ENCODE measurements around the gene RGS12. TPM values are rescaled to one million over a fixed set of nuclear protein-coding genes. Genes with fewer than 3 reads are reported as not detected.
A peak's percentile ranks its signal among the peaks of the same experiment; 100 is the strongest.

Gene RGS12
- total RNA-seq, 2 donors from 2014 or later = 45.2 to 48.6 TPM

GRCh38 chr4:3291969-3292570 lies 751 bp upstream of the RGS12 start:
- Mint-ChIP-seq H3K4me1 (peaks cover 30% of the 10 kb centered on the region), H3K27me3 (ENCODE audit: insufficient read depth) (peaks cover 15% of the 10 kb centered on the region), H3K36me3 (ENCODE audit: low read depth) (peaks cover 7% of the 10 kb centered on the region), H3K4me3 (peak overlapping the region; percentile 70), H3K27ac (peak overlapping the region; percentile 54), H3K9me3 (no peaks in the 10 kb centered on the region)
- WGBS, 2 experiments (ENCODE audit: insufficient coverage in 1 of 2, insufficient read length in 1 of 2) = 0% methylated on average over 34 to 60 of the region's 60 CpGs
- Histone ChIP-seq H3K9ac (ENCODE audit: extremely low read depth, low read length, poor library complexity, severe bottlenecking) (peak overlapping the region; percentile 49), H3K9me3 (ENCODE audit: control insufficient read depth, low read length) (no peaks in the 10 kb centered on the region), H3K27me3 (ENCODE audit: control insufficient read depth, insufficient read depth, low read length, poor library complexity, severe bottlenecking) (peaks cover 12% of the 10 kb centered on the region), H3K27ac (ENCODE audit: low read depth, low read length) (no peak overlapping the region), H3K36me3 (ENCODE audit: control insufficient read depth, insufficient read depth, low read length) (no peaks in the 10 kb centered on the region), H3K4me3 (ENCODE audit: low read length) (peak overlapping the region; percentile 81), H3K4me1 (ENCODE audit: control insufficient read depth, insufficient read depth, low read length) (peaks cover 8% of the 10 kb centered on the region)
- DNase-seq = peak; percentile 83
- TF ChIP-seq CTCF (conservative IDR thresholded peaks at IDR 0.05) = no peak

- Histone ChIP-seq H3K9ac (ENCODE audit: extremely low read depth, low read length, poor library complexity, severe bottlenecking) (peak overlapping the region; percentile 91), H3K4me1 (ENCODE audit: control insufficient read depth, insufficient read depth, low read length) (peaks cover 8% of the 10 kb centered on the region), H3K9me3 (ENCODE audit: control insufficient read depth, low read length) (no peaks in the 10 kb centered on the region), H3K4me3 (ENCODE audit: low read length) (peak overlapping the region; percentile 89), H3K27ac (ENCODE audit: low read depth, low read length) (peak overlapping the region; percentile 92), H3K27me3 (ENCODE audit: control insufficient read depth, insufficient read depth, low read length, poor library complexity, severe bottlenecking) (peaks cover 12% of the 10 kb centered on the region), H3K36me3 (ENCODE audit: control insufficient read depth, insufficient read depth, low read length) (no peaks in the 10 kb centered on the region)
- Mint-ChIP-seq H3K27ac (peak overlapping the region; percentile 92), H3K9me3 (no peaks in the 10 kb centered on the region), H3K4me3 (peak overlapping the region; percentile 77), H3K27me3 (ENCODE audit: insufficient read depth) (peaks cover 15% of the 10 kb centered on the region), H3K36me3 (ENCODE audit: low read depth) (peaks cover 7% of the 10 kb centered on the region), H3K4me1 (peaks cover 31% of the 10 kb centered on the region)
- peak; percentile 72 for DNase-seq
- WGBS, 2 experiments (ENCODE audit: insufficient coverage in 1 of 2, insufficient read length in 1 of 2) = 23 to 48% methylated on average over 14 to 42 of the region's 42 CpGs
- TF ChIP-seq CTCF (conservative IDR thresholded peaks at IDR 0.05) = no peak
Observed at GRCh38 chr4:3293401-3294391, 875 bp downstream of the RGS12 start.

DNA sequence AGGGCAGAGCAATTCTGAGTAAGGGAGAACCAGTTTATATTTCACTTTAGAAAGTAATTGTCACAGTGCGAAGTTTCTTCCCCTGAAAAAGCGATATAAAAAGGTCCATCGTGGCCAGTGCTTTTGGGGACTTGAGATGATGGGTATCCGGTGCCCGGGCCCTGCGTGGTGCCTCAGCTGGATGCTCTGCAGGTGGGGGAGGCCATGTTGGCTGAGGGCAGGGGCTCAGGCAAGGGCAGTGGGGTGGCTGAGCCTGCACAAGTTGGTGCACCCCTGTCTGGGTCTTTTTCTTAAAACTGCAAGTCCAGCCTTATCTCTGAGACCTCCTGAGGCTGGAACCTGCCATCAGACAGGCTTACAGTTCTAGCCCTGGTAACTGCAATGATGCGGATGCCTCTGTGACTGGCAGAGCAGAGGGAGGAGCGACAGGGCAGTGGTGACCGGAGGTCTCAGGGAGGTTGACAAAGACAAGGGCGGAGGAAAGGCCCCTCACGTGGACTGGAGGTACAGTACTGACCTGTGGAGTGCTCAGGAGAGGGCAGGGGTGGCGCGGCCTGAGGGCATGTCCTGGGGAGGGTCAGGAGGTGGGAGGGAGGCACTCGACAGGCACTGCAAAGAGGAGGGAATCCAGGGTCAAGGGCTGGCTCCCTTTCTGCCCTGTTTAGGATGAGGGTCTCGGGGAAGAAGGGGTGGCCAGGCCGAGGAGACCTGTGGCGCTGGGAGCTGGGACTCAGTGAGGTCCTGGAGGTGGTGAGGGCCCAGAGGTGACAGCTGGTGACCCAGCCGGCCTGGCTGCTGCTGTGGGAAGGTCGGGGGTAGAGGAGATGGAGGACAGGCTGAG lies 1.8 kb downstream of the RGS12 start:
- Histone ChIP-seq H3K36me3 (ENCODE audit: control insufficient read depth, insufficient read depth, low read length) (no peaks in the 10 kb centered on the region), H3K9me3 (ENCODE audit: control insufficient read depth, low read length) (no peaks in the 10 kb centered on the region), H3K4me3 (ENCODE audit: low read length) (peak overlapping the region; percentile 89), H3K27ac (ENCODE audit: low read depth, low read length) (peak overlapping the region; percentile 16), H3K4me1 (ENCODE audit: control insufficient read depth, insufficient read depth, low read length) (peaks cover 8% of the 10 kb centered on the region), H3K9ac (ENCODE audit: extremely low read depth, low read length, poor library complexity, severe bottlenecking) (no peak overlapping the region), H3K27me3 (ENCODE audit: control insufficient read depth, insufficient read depth, low read length, poor library complexity, severe bottlenecking) (peaks cover 12% of the 10 kb centered on the region)
- H3K9me3 Mint-ChIP-seq = no peaks in the 10 kb centered on the region
- peaks cover 15% of the 10 kb centered on the region for H3K27me3 Mint-ChIP-seq (ENCODE audit: insufficient read depth)
- no peak for TF ChIP-seq CTCF (conservative IDR thresholded peaks at IDR 0.05)
- DNase-seq = no peak
- peaks cover 7% of the 10 kb centered on the region for H3K36me3 Mint-ChIP-seq (ENCODE audit: low read depth)
- peak overlapping the region; percentile 58 for H3K27ac Mint-ChIP-seq
- peak overlapping the region; percentile 77 for H3K4me3 Mint-ChIP-seq
- WGBS, 2 experiments (ENCODE audit: insufficient coverage in 1 of 2, insufficient read length in 1 of 2) = 92 to 100% methylated on average over 11 to 19 of the region's 19 CpGs
- H3K4me1 Mint-ChIP-seq = peaks cover 38% of the 10 kb centered on the region

Data from endodermal cell (in vitro differentiated cells).